Skeletal muscle tissue (tissue), 4 donors: Measurements from ENCODE around the gene TFE3. TPM values are rescaled to one million over a fixed set of nuclear protein-coding genes. Genes with fewer than 3 reads are reported as not detected.

Experiments
- H3K27ac ChIP-seq: one replicate; pipeline ENCODE4 v1.7.0; 2013; ENCODE audit warnings: mild to moderate bottlenecking, low read depth, low read length, inconsistent platforms
- H3K27me3 ChIP-seq, 3 donors: one replicate each; pipeline ENCODE4 v1.7.0; 2013; ENCODE audit warnings: low read length in 3 of 3; ENCODE audit not compliant: control insufficient read depth in 3 of 3, insufficient read depth in 3 of 3
- H3K36me3 ChIP-seq, 3 donors: one replicate each; pipeline ENCODE4 v1.7.0; 2013; ENCODE audit warnings: low read length in 3 of 3; ENCODE audit not compliant: control insufficient read depth in 3 of 3, insufficient read depth in 3 of 3
- H3K4me1 ChIP-seq, 3 donors: one replicate each; pipeline ENCODE4 v1.7.0; 2013; ENCODE audit warnings: low read length in 3 of 3, mild to moderate bottlenecking in 3 of 3; ENCODE audit not compliant: control insufficient read depth in 3 of 3, insufficient read depth in 3 of 3
- H3K4me3 ChIP-seq, 3 donors: one replicate each; pipeline ENCODE4 v1.7.0; 2013; ENCODE audit warnings: low read length in 3 of 3
- H3K9ac ChIP-seq, 3 donors: one replicate each; pipeline ENCODE4 v1.7.0; 2013; ENCODE audit warnings: low read length in 3 of 3, mild to moderate bottlenecking in 3 of 3, moderate library complexity in 2 of 3, low read depth in 1 of 3
- H3K9me3 ChIP-seq, 3 donors: one replicate each; pipeline ENCODE4 v1.7.0; 2013; ENCODE audit warnings: low read length in 3 of 3; ENCODE audit not compliant: control insufficient read depth in 3 of 3
- total RNA-seq: library from RNA; depleted of rRNA; stranded (reverse); fragments of >200 nt; gene quantifications from one replicate; pipeline ENCODE4 v1.2.3, GENCODE V29; 2014
- donor health status: Osteomylitis.

The TFE3 gene
- total RNA-seq, 1 donor from 2014 or later: 8.4 TPM

- Histone ChIP-seq H3K4me3 (no peak overlapping the region), H3K9ac (no peak overlapping the region), H3K4me1 (no peaks in the 10 kb centered on the region), H3K36me3 (no peaks in the 10 kb centered on the region), H3K27me3 (no peaks in the 10 kb centered on the region), H3K27ac (no peak overlapping the region), H3K9me3 (no peaks in the 10 kb centered on the region)
Measured at GRCh38 chrX:49061490-49061889, 18.3 kb upstream of the TFE3 start.

- H3K9me3 ChIP-seq: no peaks in the 10 kb centered on the region
- H3K4me3 ChIP-seq: no peak overlapping the region
- no peaks in the 10 kb centered on the region for H3K4me1 ChIP-seq
Measured at GRCh38 chrX:49060914-49061313, 17.8 kb upstream of the TFE3 start.

GRCh38 chrX:49059681-49060085 lies 16.5 kb upstream of the TFE3 start:
- no peak overlapping the region for H3K9ac ChIP-seq
- H3K27me3 ChIP-seq: no peaks in the 10 kb centered on the region
- no peaks in the 10 kb centered on the region for H3K9me3 ChIP-seq
- no peak overlapping the region for H3K4me3 ChIP-seq
- no peaks in the 10 kb centered on the region for H3K4me1 ChIP-seq
- no peak overlapping the region for H3K27ac ChIP-seq
- no peaks in the 10 kb centered on the region for H3K36me3 ChIP-seq

More at GRCh38 chrX:49060914-49061313, 17.8 kb upstream of the TFE3 start:
- H3K36me3 ChIP-seq: no peaks in the 10 kb centered on the region
- no peak overlapping the region for H3K27ac ChIP-seq
- H3K9ac ChIP-seq: no peak overlapping the region
- no peaks in the 10 kb centered on the region for H3K27me3 ChIP-seq

DNA sequence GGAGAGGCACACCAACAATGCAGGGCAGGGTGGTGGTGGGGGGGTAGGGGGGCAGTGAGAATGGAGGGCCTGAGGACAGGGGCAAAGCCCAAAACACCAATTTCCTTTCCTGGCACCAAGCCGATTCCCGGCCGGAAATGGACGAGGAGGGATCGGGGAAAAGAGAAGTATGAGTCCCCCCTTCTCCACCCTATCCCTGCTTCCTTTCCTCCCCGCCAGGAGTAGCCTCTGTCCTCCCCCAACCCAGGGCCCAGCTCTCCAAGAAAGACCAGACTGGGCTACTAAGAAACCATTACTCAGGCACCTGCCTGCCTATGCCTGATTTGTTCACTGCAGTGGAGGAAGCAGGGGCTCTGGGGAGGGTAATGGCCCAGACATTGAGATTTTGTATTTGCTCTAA lies 16.0 kb upstream of the TFE3 start:
- no peaks in the 10 kb centered on the region for H3K27me3 ChIP-seq
- no peak overlapping the region for H3K4me3 ChIP-seq
- no peaks in the 10 kb centered on the region for H3K9me3 ChIP-seq
- H3K27ac ChIP-seq: no peak overlapping the region
- H3K9ac ChIP-seq: no peak overlapping the region
- H3K36me3 ChIP-seq: no peaks in the 10 kb centered on the region
- no peaks in the 10 kb centered on the region for H3K4me1 ChIP-seq

- Histone ChIP-seq H3K4me3 (no peak within 1 kb of the TSS), H3K9ac (no peak within 1 kb of the TSS)
Measured at GRCh38 chrX:49058794-49059193, 15.6 kb upstream of the TFE3 start, which contains the start of gene CCDC120. TSS of gene CCDC120 (plus strand) at chrX:49058999. CDS start at chrX:49062042, 3,043 bp downstream.

DNA sequence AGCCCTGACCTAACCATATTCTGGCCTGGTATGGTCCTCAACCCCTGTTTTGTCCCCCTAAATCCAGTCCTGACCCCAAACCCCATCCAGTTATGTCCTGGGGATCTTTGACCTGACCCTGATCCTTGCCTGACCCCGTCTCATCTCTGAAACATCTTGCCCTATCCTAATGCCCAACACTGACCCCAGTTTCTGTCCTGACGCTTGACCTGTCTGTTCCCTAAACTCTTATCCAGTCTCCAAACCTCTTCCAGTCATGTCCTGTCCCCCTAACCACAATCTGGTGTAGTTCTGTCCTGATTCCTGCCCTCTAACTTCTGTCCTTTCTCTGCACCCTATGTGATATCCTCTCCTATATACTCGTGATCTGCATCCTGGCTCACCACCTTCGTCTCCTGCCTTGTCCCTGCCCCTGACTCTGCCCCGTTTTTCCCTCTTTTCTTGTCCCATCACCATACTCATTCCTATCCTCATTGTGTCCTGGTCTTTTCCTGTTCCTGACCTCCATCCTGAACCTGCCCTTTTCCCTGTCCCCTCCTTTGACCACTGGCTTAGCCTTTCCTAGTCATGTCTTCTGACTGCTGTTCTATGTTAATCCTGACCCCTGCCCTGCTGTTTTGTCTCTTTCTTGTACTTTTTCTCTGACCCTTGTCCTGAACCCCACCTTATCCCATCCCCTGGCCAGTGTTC lies 11.1 kb upstream of the TFE3 start:
- Histone ChIP-seq H3K4me3 (peak overlapping the region; percentile 43 to 62 (median 56)), H3K36me3 (no peaks in the 10 kb centered on the region), H3K9ac (peak overlapping the region in 2 of 3 donors; percentile 23 to 50), H3K27ac (peak overlapping the region; percentile 58), H3K4me1 (peaks cover 0 to 5% (median 0%) of the 10 kb centered on the region in 3 donors), H3K9me3 (no peaks in the 10 kb centered on the region), H3K27me3 (no peaks in the 10 kb centered on the region)

More at GRCh38 chrX:49058794-49059193, 15.6 kb upstream of the TFE3 start, which contains the start of gene CCDC120:
- Histone ChIP-seq H3K27me3 (no peaks in the 10 kb centered on the region), H3K9me3 (no peaks in the 10 kb centered on the region), H3K27ac (no peak within 1 kb of the TSS), H3K36me3 (no peaks in the 10 kb centered on the region), H3K4me1 (no peaks in the 10 kb centered on the region)

- Histone ChIP-seq H3K27ac (peak overlapping the region; percentile 58), H3K4me3 (peak overlapping the region; percentile 54 to 62 (median 56)), H3K36me3 (no peaks in the 10 kb centered on the region), H3K27me3 (no peaks in the 10 kb centered on the region), H3K4me1 (peaks cover 0 to 5% (median 0%) of the 10 kb centered on the region in 3 donors), H3K9ac (peak overlapping the region; percentile 23 to 61 (median 50)), H3K9me3 (no peaks in the 10 kb centered on the region)
Measured at GRCh38 chrX:49053223-49054072, 10.3 kb upstream of the TFE3 start.

- Histone ChIP-seq H3K27ac (peak overlapping the region; percentile 78), H3K9ac (peak overlapping the region; percentile 46 to 73 (median 69)), H3K4me3 (peak overlapping the region; percentile 17 to 56 (median 31)), H3K36me3 (peaks cover 4 to 6% (median 5%) of the 10 kb centered on the region in 3 donors), H3K27me3 (no peaks in the 10 kb centered on the region), H3K4me1 (peaks cover 18 to 29% (median 21%) of the 10 kb centered on the region in 3 donors), H3K9me3 (no peaks in the 10 kb centered on the region)
Measured at GRCh38 chrX:49043987-49044281, 777 bp upstream of the TFE3 start.

DNA sequence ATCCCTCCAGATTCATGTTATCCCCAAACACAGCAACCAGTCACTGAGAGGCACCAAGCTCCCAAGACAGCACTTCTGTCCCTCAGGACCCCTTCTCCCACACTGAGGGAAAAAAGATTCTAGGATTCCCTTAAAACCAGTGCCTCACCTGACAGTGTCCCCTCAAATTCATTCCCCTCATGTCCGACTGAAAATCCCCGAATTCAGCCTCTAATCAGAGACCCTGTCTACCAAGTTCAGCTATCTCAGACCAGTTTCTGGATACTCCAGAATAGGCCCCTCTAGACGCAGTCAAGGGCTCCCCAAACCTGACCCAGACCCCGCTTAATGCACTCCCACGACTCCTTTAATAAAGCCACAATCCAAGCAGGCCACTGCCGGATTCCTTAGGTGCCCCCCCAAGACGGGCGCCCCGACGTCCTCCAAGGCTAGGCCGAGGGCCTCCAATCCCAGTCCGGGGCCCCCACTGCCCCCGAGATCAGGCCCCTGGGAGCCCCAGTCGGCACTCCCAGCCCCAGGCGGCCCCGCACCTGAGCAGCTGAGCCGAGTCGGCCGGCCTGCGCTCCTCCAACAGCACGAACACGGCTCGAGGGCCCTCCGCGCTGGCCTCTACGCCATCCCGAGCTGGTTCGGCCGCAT lies 457 bp downstream of the TFE3 start:
- Histone ChIP-seq H3K27me3 (no peaks in the 10 kb centered on the region), H3K9ac (peak overlapping the region; percentile 75 to 87 (median 85)), H3K4me3 (peak overlapping the region; percentile 73 to 83 (median 76)), H3K4me1 (peaks cover 18 to 29% (median 21%) of the 10 kb centered on the region in 3 donors), H3K27ac (peak overlapping the region; percentile 98), H3K36me3 (peaks cover 14% of the 10 kb centered on the region in 3 donors), H3K9me3 (no peaks in the 10 kb centered on the region)
